GM19395 (cell line): ENCODE measurements around the gene KIFAP3.

Experiments used
- ATAC-seq: cut with Tn5 transposase; IDR thresholded peaks from one replicate; pipeline ENCODE4 v1.9.1; 2021; ENCODE audit warnings: mild to moderate bottlenecking, moderate library complexity; ENCODE audit not compliant: unreplicated experiment

The KIFAP3 gene

GRCh38 chr1:169999331-169999741, 75.2 kb downstream of the KIFAP3 start:
- ATAC-seq: no peak

- ATAC-seq: no peak
Measured at GRCh38 chr1:169995993-169996392, 78.5 kb downstream of the KIFAP3 start.

GRCh38 chr1:169989246-169989645, 85.2 kb downstream of the KIFAP3 start:
- ATAC-seq: no peak

GRCh38 chr1:169985757-169986156, 88.7 kb downstream of the KIFAP3 start:
- no peak for ATAC-seq

- no peak for ATAC-seq
Measured at GRCh38 chr1:169974067-169974466, 100.4 kb downstream of the KIFAP3 start.

- ATAC-seq: no peak
Measured at GRCh38 chr1:169970114-169970513, 104.4 kb downstream of the KIFAP3 start.

- no peak for ATAC-seq
Measured at GRCh38 chr1:169968174-169968573, 106.3 kb downstream of the KIFAP3 start.

- ATAC-seq: no peak
Measured at GRCh38 chr1:169964206-169964605, 110.3 kb downstream of the KIFAP3 start.

GRCh38 chr1:169959686-169960085, 114.8 kb downstream of the KIFAP3 start:
- no peak for ATAC-seq

- ATAC-seq: no peak
Measured at GRCh38 chr1:169958987-169959386, 115.5 kb downstream of the KIFAP3 start.

GRCh38 chr1:169957884-169958283, 116.6 kb downstream of the KIFAP3 start:
- ATAC-seq: no peak

GRCh38 chr1:169951108-169951507, 123.4 kb downstream of the KIFAP3 start:
- no peak for ATAC-seq

- no peak for ATAC-seq
Measured at GRCh38 chr1:169949139-169949538, 125.4 kb downstream of the KIFAP3 start.

- ATAC-seq: no peak
Measured at GRCh38 chr1:169946206-169946605, 128.3 kb downstream of the KIFAP3 start.

GRCh38 chr1:169945181-169945580, 129.3 kb downstream of the KIFAP3 start:
- ATAC-seq: no peak

GRCh38 chr1:169944621-169945020, 129.9 kb downstream of the KIFAP3 start:
- ATAC-seq: no peak

- no peak for ATAC-seq
Measured at GRCh38 chr1:169943963-169944526, 130.4 kb downstream of the KIFAP3 start.

- no peak for ATAC-seq
Measured at GRCh38 chr1:169941982-169942830, 132.3 kb downstream of the KIFAP3 start.

GRCh38 chr1:169933984-169934725, 140.3 kb downstream of the KIFAP3 start:
- ATAC-seq: no peak

- ATAC-seq: no peak
Measured at GRCh38 chr1:169931795-169932231, 142.7 kb downstream of the KIFAP3 start.

- ATAC-seq: no peak
Measured at GRCh38 chr1:169929210-169929526, 145.3 kb downstream of the KIFAP3 start.
